HepG2 (cell line): Measurements from ENCODE around the gene PARP6.

Source experiments
- BRCA1 ChIP-seq: sonication (generic); formaldehyde crosslinking; IDR thresholded peaks from 2 replicates; pipeline ENCODE4 v1.4.0; 2020; ENCODE audit warnings: missing genetic modification reagents
- GABPA ChIP-seq, 2 experiments: IDR thresholded peaks; 2 replicates each; pipeline ENCODE4 v1.6.1; 2011 to 2016; ENCODE audit warnings: low read depth in 2 of 2, low read length in 1 of 2, missing biosample characterization in 1 of 2, missing genetic modification characterization in 1 of 2
- MXI1 ChIP-seq: IDR thresholded peaks from 3 replicates; pipeline ENCODE4 v1.6.1; 2012; ENCODE audit warnings: low read depth, low read length, inconsistent platforms, borderline replicate concordance
- ZNF274 ChIP-seq: sonication (generic); formaldehyde crosslinking; IDR thresholded peaks from 2 replicates; pipeline ENCODE4 v1.5.1; 2020; ENCODE audit warnings: mild to moderate bottlenecking, missing genetic modification reagents
- ZNF292 ChIP-seq: sonication (generic); formaldehyde crosslinking; IDR thresholded peaks from 2 replicates; pipeline ENCODE4 v1.8.1; 2022; ENCODE audit warnings: mild to moderate bottlenecking, low read depth, missing genetic modification reagents, borderline replicate concordance
- ZNF501 ChIP-seq: sonication (generic); formaldehyde crosslinking; IDR thresholded peaks from 2 replicates; pipeline ENCODE4 v1.5.1; 2020; ENCODE audit warnings: mild to moderate bottlenecking, moderate library complexity, missing genetic modification reagents
- TF ChIP-seq, protein P1 (sequence below): sonication (generic); formaldehyde crosslinking; IDR thresholded peaks from 2 replicates; pipeline ENCODE4 v1.5.0; 2020; ENCODE audit warnings: missing genetic modification reagents, mild to moderate bottlenecking, borderline replicate concordance
- TF ChIP-seq, protein P2 (sequence below): sonication (generic); formaldehyde crosslinking; IDR thresholded peaks from one replicate; pipeline ENCODE4 v1.5.1; 2020; ENCODE audit warnings: mild to moderate bottlenecking, missing genetic modification reagents; ENCODE audit errors: not compliant biosample characterization
- TF ChIP-seq, protein P3 (sequence below): sonication (generic); formaldehyde crosslinking; IDR thresholded peaks from 2 replicates; pipeline ENCODE4 v1.5.0; 2020; ENCODE audit warnings: mild to moderate bottlenecking, missing genetic modification reagents, moderate library complexity

DNA sequence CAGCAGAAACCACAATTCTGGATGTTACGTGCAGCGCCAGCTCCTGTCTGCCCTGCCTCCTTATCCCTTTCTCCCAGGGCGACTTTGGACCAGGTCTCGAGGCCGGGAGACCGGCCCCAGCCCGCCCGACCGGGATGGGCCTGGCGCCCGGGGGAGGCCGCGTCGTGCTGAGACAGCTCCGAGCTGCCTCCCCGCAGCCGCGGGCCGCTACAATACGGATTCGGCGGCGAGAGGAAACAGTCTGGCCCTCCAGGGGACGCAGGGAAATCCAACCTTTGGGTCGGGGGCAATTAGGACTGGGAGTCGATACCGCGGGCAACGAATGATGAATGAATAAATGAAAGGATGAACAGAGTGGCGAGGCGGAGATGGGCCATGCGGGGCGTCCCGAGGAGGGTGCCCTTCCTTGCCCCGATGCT lies 75.3 kb downstream of the PARP6 start:
- TF ChIP-seq GABPA (IDR thresholded peaks at IDR 0.05; ENCODE audit: low read depth, low read length) (no peak), GABPA (CRISPR knock-in tag; IDR thresholded peaks at IDR 0.05; ENCODE audit: low read depth) (no peak), ZNF274 (CRISPR knock-in tag) (no peak), MXI1 (no peak), ZNF292 (CRISPR knock-in tag) (no peak), ZNF501 (no peak), BRCA1 (no peak)
- TF ChIP-seq, protein P1, sequence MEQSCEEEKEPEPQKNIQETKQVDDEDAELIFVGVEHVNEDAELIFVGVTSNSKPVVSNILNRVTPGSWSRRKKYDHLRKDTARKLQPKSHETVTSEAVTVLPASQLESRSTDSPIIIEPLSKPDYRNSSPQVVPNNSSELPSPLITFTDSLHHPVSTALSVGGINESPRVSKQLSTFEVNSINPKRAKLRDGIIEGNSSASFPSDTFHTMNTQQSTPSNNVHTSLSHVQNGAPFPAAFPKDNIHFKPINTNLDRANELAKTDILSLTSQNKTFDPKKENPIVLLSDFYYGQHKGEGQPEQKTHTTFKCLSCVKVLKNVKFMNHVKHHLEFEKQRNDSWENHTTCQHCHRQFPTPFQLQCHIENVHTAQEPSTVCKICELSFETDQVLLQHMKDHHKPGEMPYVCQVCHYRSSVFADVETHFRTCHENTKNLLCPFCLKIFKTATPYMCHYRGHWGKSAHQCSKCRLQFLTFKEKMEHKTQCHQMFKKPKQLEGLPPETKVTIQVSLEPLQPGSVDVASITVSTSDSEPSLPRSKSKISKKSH = no peak
- TF ChIP-seq, protein P2, sequence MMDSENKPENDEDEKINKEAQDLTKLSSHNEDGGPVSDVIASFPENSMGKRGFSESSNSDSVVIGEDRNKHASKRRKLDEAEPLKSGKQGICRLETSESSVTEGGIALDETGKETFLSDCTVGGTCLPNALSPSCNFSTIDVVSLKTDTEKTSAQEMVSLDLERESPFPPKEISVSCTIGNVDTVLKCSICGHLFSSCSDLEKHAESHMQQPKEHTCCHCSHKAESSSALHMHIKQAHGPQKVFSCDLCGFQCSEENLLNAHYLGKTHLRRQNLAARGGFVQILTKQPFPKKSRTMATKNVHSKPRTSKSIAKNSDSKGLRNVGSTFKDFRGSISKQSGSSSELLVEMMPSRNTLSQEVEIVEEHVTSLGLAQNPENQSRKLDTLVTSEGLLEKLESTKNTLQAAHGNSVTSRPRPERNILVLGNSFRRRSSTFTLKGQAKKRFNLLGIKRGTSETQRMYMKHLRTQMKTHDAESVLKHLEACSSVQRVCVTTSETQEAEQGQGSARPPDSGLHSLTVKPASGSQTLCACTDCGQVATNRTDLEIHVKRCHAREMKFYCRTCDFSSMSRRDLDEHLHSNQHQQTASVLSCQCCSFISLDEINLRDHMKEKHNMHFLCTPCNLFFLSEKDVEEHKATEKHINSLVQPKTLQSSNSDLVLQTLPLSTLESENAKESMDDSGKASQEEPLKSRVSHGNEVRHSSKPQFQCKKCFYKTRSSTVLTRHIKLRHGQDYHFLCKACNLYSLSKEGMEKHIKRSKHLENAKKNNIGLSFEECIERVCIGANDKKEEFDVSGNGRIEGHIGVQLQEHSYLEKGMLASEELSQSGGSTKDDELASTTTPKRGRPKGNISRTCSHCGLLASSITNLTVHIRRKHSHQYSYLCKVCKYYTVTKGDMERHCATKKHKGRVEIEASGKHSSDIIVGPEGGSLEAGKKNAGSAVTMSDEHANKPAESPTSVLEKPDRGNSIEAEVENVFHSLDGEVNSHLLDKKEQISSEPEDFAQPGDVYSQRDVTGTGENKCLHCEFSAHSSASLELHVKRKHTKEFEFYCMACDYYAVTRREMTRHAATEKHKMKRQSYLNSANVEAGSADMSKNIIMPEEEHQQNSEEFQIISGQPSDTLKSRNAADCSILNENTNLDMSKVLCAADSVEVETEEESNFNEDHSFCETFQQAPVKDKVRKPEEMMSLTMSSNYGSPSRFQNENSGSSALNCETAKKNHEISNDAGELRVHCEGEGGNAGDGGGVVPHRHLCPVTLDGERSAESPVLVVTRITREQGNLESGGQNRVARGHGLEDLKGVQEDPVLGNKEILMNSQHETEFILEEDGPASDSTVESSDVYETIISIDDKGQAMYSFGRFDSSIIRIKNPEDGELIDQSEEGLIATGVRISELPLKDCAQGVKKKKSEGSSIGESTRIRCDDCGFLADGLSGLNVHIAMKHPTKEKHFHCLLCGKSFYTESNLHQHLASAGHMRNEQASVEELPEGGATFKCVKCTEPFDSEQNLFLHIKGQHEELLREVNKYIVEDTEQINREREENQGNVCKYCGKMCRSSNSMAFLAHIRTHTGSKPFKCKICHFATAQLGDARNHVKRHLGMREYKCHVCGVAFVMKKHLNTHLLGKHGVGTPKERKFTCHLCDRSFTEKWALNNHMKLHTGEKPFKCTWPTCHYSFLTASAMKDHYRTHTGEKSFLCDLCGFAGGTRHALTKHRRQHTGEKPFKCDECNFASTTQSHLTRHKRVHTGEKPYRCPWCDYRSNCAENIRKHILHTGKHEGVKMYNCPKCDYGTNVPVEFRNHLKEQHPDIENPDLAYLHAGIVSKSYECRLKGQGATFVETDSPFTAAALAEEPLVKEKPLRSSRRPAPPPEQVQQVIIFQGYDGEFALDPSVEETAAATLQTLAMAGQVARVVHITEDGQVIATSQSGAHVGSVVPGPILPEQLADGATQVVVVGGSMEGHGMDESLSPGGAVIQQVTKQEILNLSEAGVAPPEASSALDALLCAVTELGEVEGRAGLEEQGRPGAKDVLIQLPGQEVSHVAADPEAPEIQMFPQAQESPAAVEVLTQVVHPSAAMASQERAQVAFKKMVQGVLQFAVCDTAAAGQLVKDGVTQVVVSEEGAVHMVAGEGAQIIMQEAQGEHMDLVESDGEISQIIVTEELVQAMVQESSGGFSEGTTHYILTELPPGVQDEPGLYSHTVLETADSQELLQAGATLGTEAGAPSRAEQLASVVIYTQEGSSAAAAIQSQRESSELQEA (CRISPR knock-in tag) = no peak
- TF ChIP-seq, protein P3, sequence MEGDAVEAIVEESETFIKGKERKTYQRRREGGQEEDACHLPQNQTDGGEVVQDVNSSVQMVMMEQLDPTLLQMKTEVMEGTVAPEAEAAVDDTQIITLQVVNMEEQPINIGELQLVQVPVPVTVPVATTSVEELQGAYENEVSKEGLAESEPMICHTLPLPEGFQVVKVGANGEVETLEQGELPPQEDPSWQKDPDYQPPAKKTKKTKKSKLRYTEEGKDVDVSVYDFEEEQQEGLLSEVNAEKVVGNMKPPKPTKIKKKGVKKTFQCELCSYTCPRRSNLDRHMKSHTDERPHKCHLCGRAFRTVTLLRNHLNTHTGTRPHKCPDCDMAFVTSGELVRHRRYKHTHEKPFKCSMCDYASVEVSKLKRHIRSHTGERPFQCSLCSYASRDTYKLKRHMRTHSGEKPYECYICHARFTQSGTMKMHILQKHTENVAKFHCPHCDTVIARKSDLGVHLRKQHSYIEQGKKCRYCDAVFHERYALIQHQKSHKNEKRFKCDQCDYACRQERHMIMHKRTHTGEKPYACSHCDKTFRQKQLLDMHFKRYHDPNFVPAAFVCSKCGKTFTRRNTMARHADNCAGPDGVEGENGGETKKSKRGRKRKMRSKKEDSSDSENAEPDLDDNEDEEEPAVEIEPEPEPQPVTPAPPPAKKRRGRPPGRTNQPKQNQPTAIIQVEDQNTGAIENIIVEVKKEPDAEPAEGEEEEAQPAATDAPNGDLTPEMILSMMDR (CRISPR knock-in tag) = no peak
